H9 (cell line): Measurements from ENCODE around the gene PPP1R16B. TPM values are rescaled to one million over a fixed set of nuclear protein-coding genes. Genes with fewer than 3 reads are reported as not detected.

Experiments used
- DNase-seq: peaks from one replicate; pipeline ENCODE4 v3.0.0-alpha.2; 2017
- H2AFZ ChIP-seq: one replicate; pipeline ENCODE4 v1.6.1; 2013; ENCODE audit warnings: mild to moderate bottlenecking, low read length, control low read depth, moderate library complexity
- H2AK5ac ChIP-seq: 2 replicates; pipeline ENCODE4 v1.6.1; 2013; ENCODE audit warnings: low read length, control low read depth, mixed read lengths; ENCODE audit not compliant: insufficient read length
- H2BK120ac ChIP-seq: one replicate; pipeline ENCODE4 v1.6.1; 2013; ENCODE audit warnings: low read depth, mild to moderate bottlenecking, low read length, control low read depth, inconsistent platforms; ENCODE audit not compliant: poor library complexity, severe bottlenecking
- H2BK12ac ChIP-seq: 2 replicates; pipeline ENCODE4 v1.6.1; 2013; ENCODE audit warnings: low read length, control low read depth, mixed read lengths, low read depth; ENCODE audit not compliant: insufficient read length
- H2BK15ac ChIP-seq: 2 replicates; pipeline ENCODE4 v1.6.1; 2013; ENCODE audit warnings: low read depth, low read length, control low read depth
- H2BK20ac ChIP-seq: one replicate; pipeline ENCODE4 v1.6.1; 2013; ENCODE audit warnings: low read depth, mild to moderate bottlenecking, low read length, control low read depth, inconsistent platforms; ENCODE audit not compliant: poor library complexity, severe bottlenecking
- H2BK5ac ChIP-seq: 2 replicates; pipeline ENCODE4 v1.6.1; 2013; ENCODE audit warnings: low read length, control low read depth, mixed read lengths; ENCODE audit not compliant: insufficient read length
- H3K14ac ChIP-seq: 2 replicates; pipeline ENCODE4 v1.6.1; 2013; ENCODE audit warnings: low read length, control low read depth; ENCODE audit not compliant: insufficient read depth
- H3K18ac ChIP-seq: 2 replicates; pipeline ENCODE4 v1.6.1; 2013; ENCODE audit warnings: low read depth, mild to moderate bottlenecking, mixed read lengths, low read length, control low read depth; ENCODE audit not compliant: insufficient read length
- H3K23ac ChIP-seq: 2 replicates; pipeline ENCODE4 v1.6.1; 2013; ENCODE audit warnings: low read length, control low read depth, mixed read lengths, low read depth; ENCODE audit not compliant: insufficient read length
- H3K23me2 ChIP-seq: 2 replicates; pipeline ENCODE4 v1.6.1; 2013; ENCODE audit warnings: low read depth, mild to moderate bottlenecking, mixed read lengths, low read length, control low read depth; ENCODE audit not compliant: insufficient read length, poor library complexity, severe bottlenecking
- H3K27ac ChIP-seq: 2 replicates; pipeline ENCODE4 v1.5.1; 2013; ENCODE audit warnings: low read length, control low read depth, mixed read lengths, low read depth; ENCODE audit not compliant: insufficient read length
- H3K27me3 ChIP-seq: 2 replicates; pipeline ENCODE4 v1.6.1; 2013; ENCODE audit warnings: low read length, control low read depth, inconsistent platforms; ENCODE audit not compliant: insufficient read depth
- H3K4ac ChIP-seq: 2 replicates; pipeline ENCODE4 v1.6.1; 2013; ENCODE audit warnings: low read depth, mild to moderate bottlenecking, control low read depth, inconsistent platforms, low read length, moderate library complexity
- H3K4me1 ChIP-seq: 2 replicates; pipeline ENCODE4 v1.6.1; 2013; ENCODE audit warnings: low read length, control low read depth, inconsistent platforms; ENCODE audit not compliant: insufficient read depth
- H3K4me2 ChIP-seq: 2 replicates; pipeline ENCODE4 v1.6.1; 2013; ENCODE audit warnings: low read length, control low read depth, mixed read lengths; ENCODE audit not compliant: insufficient read length, insufficient read depth
- H3K56ac ChIP-seq: 2 replicates; pipeline ENCODE4 v1.6.1; 2013; ENCODE audit warnings: low read depth, mild to moderate bottlenecking, mixed read lengths, low read length, control low read depth; ENCODE audit not compliant: insufficient read length
- H3K79me1 ChIP-seq: 2 replicates; pipeline ENCODE4 v1.6.1; 2013; ENCODE audit warnings: low read depth, mild to moderate bottlenecking, moderate library complexity, low read length, control low read depth, inconsistent platforms; ENCODE audit not compliant: insufficient read depth, poor library complexity, severe bottlenecking
- H3K79me2 ChIP-seq: 2 replicates; pipeline ENCODE4 v1.6.1; 2013; ENCODE audit warnings: low read length, control low read depth, inconsistent platforms; ENCODE audit not compliant: insufficient read depth
- H3K9ac ChIP-seq: 2 replicates; pipeline ENCODE4 v1.6.1; 2013; ENCODE audit warnings: low read length, control low read depth, mixed read lengths; ENCODE audit not compliant: insufficient read length; ENCODE audit errors: extremely low read depth
- H3K9me3 ChIP-seq: one replicate; pipeline ENCODE4 v1.6.1; 2013; ENCODE audit warnings: low read depth, low read length, inconsistent platforms; ENCODE audit not compliant: control insufficient read depth
- H3T11ph ChIP-seq: one replicate; pipeline ENCODE4 v1.6.1; 2013; ENCODE audit warnings: mild to moderate bottlenecking, low read length, control low read depth, inconsistent platforms
- H4K20me1 ChIP-seq: one replicate; pipeline ENCODE4 v1.6.1; 2013; ENCODE audit not compliant: control insufficient read depth, insufficient read length, insufficient read depth
- H4K5ac ChIP-seq: 2 replicates; pipeline ENCODE4 v1.6.1; 2013; ENCODE audit warnings: low read depth, mild to moderate bottlenecking, mixed read lengths, low read length, control low read depth; ENCODE audit not compliant: insufficient read length
- H4K8ac ChIP-seq: replicated peaks from 2 replicates; pipeline ENCODE4 v1.6.1; 2013; ENCODE audit warnings: low read length, control low read depth, mixed read lengths, low read depth; ENCODE audit not compliant: insufficient read length
- H4K91ac ChIP-seq: 2 replicates; pipeline ENCODE4 v1.6.1; 2013; ENCODE audit warnings: low read depth, mild to moderate bottlenecking, moderate library complexity, mixed read lengths, low read length, control low read depth; ENCODE audit not compliant: insufficient read length
- H3K27ac Mint-ChIP-seq, 3 experiments: 2 replicates in 2 of 3; 3 replicates in 1 of 3; pipeline ENCODE4 v1.8.0; 2020 to 2021; ENCODE audit warnings: mixed read lengths in 3 of 3, mild to moderate bottlenecking in 1 of 3, moderate library complexity in 1 of 3
- H3K27me3 Mint-ChIP-seq: 2 replicates; pipeline ENCODE4 v1.8.0; 2021; ENCODE audit warnings: low read depth, mild to moderate bottlenecking, moderate library complexity, mixed read lengths
- H3K36me3 Mint-ChIP-seq, 3 experiments: 2 replicates in 2 of 3; 3 replicates in 1 of 3; pipeline ENCODE4 v1.8.0; 2020 to 2021; ENCODE audit warnings: low read depth in 3 of 3, mixed read lengths in 3 of 3; ENCODE audit not compliant: insufficient read depth in 1 of 3
- H3K4me1 Mint-ChIP-seq, 2 experiments: 2 replicates each; pipeline ENCODE4 v1.8.0; 2020; ENCODE audit warnings: mixed read lengths in 2 of 2
- H3K4me3 Mint-ChIP-seq, 2 experiments: 2 replicates in 1 of 2; 3 replicates in 1 of 2; pipeline ENCODE4 v1.8.0; 2020 to 2021; ENCODE audit warnings: mild to moderate bottlenecking in 2 of 2, mixed read lengths in 2 of 2, moderate library complexity in 1 of 2
- H3K9me3 Mint-ChIP-seq, 2 experiments: 2 replicates in 1 of 2; 3 replicates in 1 of 2; pipeline ENCODE4 v1.8.0; 2020; ENCODE audit warnings: mild to moderate bottlenecking in 2 of 2, mixed read lengths in 2 of 2, moderate library complexity in 1 of 2
- CTCF ChIP-seq: fragments of 200-600 bp; sonication (generic); conservative IDR thresholded peaks from 3 replicates; pipeline ENCODE4 v1.8.0; 2021; ENCODE audit warnings: antibody characterized with exemption, mild to moderate bottlenecking
- WGBS: extraction: QIAGEN DNeasy Blood & Tissue Kit; methylation state at CpG from one replicate; pipeline ENCODE4 v1.1.7; 2013; ENCODE audit warnings: missing lambda C conversion rate, low lambda C conversion rate, mixed read lengths; ENCODE audit not compliant: insufficient read length; ENCODE audit errors: extremely low coverage; 5-methylcytosine and 5-hydroxymethylcytosine counted together
- total RNA-seq: library from RNA; stranded (reverse); gene quantifications from 2 replicates; pipeline ENCODE4 v1.2.1, GENCODE V29; 2021

Gene PPP1R16B
- total RNA-seq, 1 experiment from 2014 or later, result 8.2 TPM

- no peak overlapping the region for H3K27ac ChIP-seq
These were observed 17.6 kb upstream of the PPP1R16B start for GRCh38 chr20:38787870-38788269.

More at GRCh38 chr20:38787870-38788269, 17.6 kb upstream of the PPP1R16B start:
- H3K23me2 ChIP-seq, result no peaks in the 10 kb centered on the region
- H3K9ac ChIP-seq, result no peak overlapping the region
- no CpG with 5 or more reads among the region's 7 CpGs for whole genome bisulfite sequencing
- H3K4me1 ChIP-seq, result no peaks in the 10 kb centered on the region
- H2BK20ac ChIP-seq, result no peak overlapping the region
- no peak overlapping the region for H2AK5ac ChIP-seq
- H4K8ac ChIP-seq, result no peak overlapping the region
- H2BK15ac ChIP-seq, result no peak overlapping the region
- no peaks in the 10 kb centered on the region for H3K27me3 Mint-ChIP-seq
- H3T11ph ChIP-seq, result no peak overlapping the region
- DNase-seq, result no peak
- H2BK5ac ChIP-seq, result no peak overlapping the region
- no peaks in the 10 kb centered on the region for H3K9me3 ChIP-seq
- no peak for TF ChIP-seq CTCF
- no peak overlapping the region for H3K4me3 Mint-ChIP-seq
- H3K56ac ChIP-seq, result no peak overlapping the region
- H3K27ac Mint-ChIP-seq, result peak overlapping the region in 1 of 3 experiments; percentile 44; a peak in 1 of 7 replicates
- H4K20me1 ChIP-seq, result no peaks in the 10 kb centered on the region
- no peak overlapping the region for H4K91ac ChIP-seq
- H3K4me1 Mint-ChIP-seq, result no peaks in the 10 kb centered on the region
- no peak overlapping the region for H3K4me2 ChIP-seq
- H3K9me3 Mint-ChIP-seq, result no peaks in the 10 kb centered on the region
- no peaks in the 10 kb centered on the region for H3K79me1 ChIP-seq
- H3K79me2 ChIP-seq, result no peaks in the 10 kb centered on the region
- H3K27me3 ChIP-seq, result no peaks in the 10 kb centered on the region
- H2BK12ac ChIP-seq, result no peak overlapping the region
- H3K23ac ChIP-seq, result no peak overlapping the region
- H3K18ac ChIP-seq, result no peak overlapping the region
- no peak overlapping the region for H3K4ac ChIP-seq
- H3K14ac ChIP-seq, result no peak overlapping the region
- H2AFZ ChIP-seq, result no peak overlapping the region
- H4K5ac ChIP-seq, result no peak overlapping the region
- no peak overlapping the region for H2BK120ac ChIP-seq
- no peaks in the 10 kb centered on the region for H3K36me3 Mint-ChIP-seq
